Right lobe of liver (tissue), 6 donors: ENCODE measurements around the gene FUT2. TPM values are rescaled to one million over a fixed set of nuclear protein-coding genes. Genes with fewer than 3 reads are reported as not detected.
A peak's percentile ranks its signal among the peaks of the same experiment; 100 is the strongest.

ENCODE experiments used
- ATAC-seq, 4 donors: fragments of 200-7000 bp; cut with Tn5 transposase; one replicate each; pipeline ENCODE4 v1.9.1; 2020; ENCODE audit warnings: mild to moderate bottlenecking in 4 of 4, moderate library complexity in 4 of 4
- DNase-seq, 3 donors: peaks; one replicate each; pipeline ENCODE4 v3.0.0-alpha.2; 2020
- H3K27ac ChIP-seq, 3 donors: fragments of 200-600 bp; one replicate each; pipeline ENCODE4 v1.8.0; 2022
- H3K27me3 ChIP-seq, 2 donors: fragments of 200-600 bp; one replicate each; pipeline ENCODE4 v1.8.0; 2022
- H3K36me3 ChIP-seq, 4 donors: fragments of 200-600 bp; sonication (generic) in 1 of 4; one replicate each; pipeline versions ENCODE4 v1.5.1 to v1.8.0; 2017 to 2022; ENCODE audit warnings: control low read depth in 1 of 4
- H3K4me1 ChIP-seq, 4 donors: fragments of 200-600 bp; sonication (generic) in 1 of 4; one replicate each; pipeline versions ENCODE4 v1.5.1 to v1.8.0; 2017 to 2022; ENCODE audit warnings: control low read depth in 1 of 4
- H3K4me3 ChIP-seq, 3 donors: fragments of 200-600 bp; one replicate each; pipeline ENCODE4 v1.8.0; 2022
- H3K9me3 ChIP-seq, 4 donors: fragments of 200-600 bp; sonication (generic) in 1 of 4; one replicate each; pipeline versions ENCODE4 v1.5.1 to v1.8.0; 2017 to 2022; ENCODE audit warnings: control low read depth in 1 of 4
- POLR2A ChIP-seq: fragments of 450-650 bp; IDR thresholded peaks from one replicate; pipeline ENCODE4 v1.6.1; 2017; ENCODE audit warnings: antibody characterized with exemption, mild to moderate bottlenecking
- WGBS: methylation state at CpG from one replicate; pipeline ENCODE4 v1.1.6; 2018; ENCODE audit warnings: low coverage, low lambda C conversion rate; ENCODE audit not compliant: insufficient coverage; ENCODE audit errors: missing lambda C conversion rate; 5-methylcytosine and 5-hydroxymethylcytosine counted together
- intact Hi-C, 2 donors: fragments of 100-400 bp; cut with DNase I; formaldehyde crosslinking; loops; one replicate each; pipeline versions ENCODE4 v1.11.2 to v1.14.1; 2022
- total RNA-seq, 6 experiments: library from RNA; depleted of rRNA in 2 of 6; stranded (reverse); fragments of >200 nt in 2 of 6; fragmentation: NEBNext Ultra II Directional in 3 of 6; extraction: Animal tissue kit (Norgen Biotek cat#: 25700) in 3 of 6; gene quantifications; one replicate each; pipeline versions ENCODE4 v1.1.0 to v1.2.4, GENCODE V29; 2016 to 2023
- TF ChIP-seq, protein P1 (sequence below), 4 donors: fragments of 200-600 bp in 3 of 4; fragments of 450-650 bp in 1 of 4; IDR thresholded peaks; one replicate each; pipeline versions ENCODE4 v1.5.1 to v1.8.0; 2016 to 2022; ENCODE audit warnings: antibody characterized with exemption in 4 of 4, mild to moderate bottlenecking in 2 of 4
- donor health status: DM: no; HTN: yes; CAD: no.
- donor health status: DM: no; HTN: no; CAD: no.
- donor health status: DM: no; HTN: no; CAD: no.
- donor health status: DM: no; HTN: yes; CAD: no.
- donor health status: DM: no; HTN: yes; CAD: no.

The FUT2 gene
- total RNA-seq, 6 experiments from 2014 or later = 2.6 TPM; not detected in 5

- peak; percentile 7 to 37 (median 18) for ATAC-seq
Observed at GRCh38 chr19:48740164-48740972, 44.6 kb downstream of the FUT2 start, which contains the start of gene RASIP1. RASIP1 (minus strand) TSS chr19:48740610; CDS start chr19:48740282, 328 bp downstream.

GRCh38 chr19:48741129-48741999 lies 45.6 kb downstream of the FUT2 start:
- H3K4me1 ChIP-seq = peaks cover 0 to 5% (median 0%) of the 10 kb centered on the region in 4 donors
- ATAC-seq = peak in 2 of 4 donors; percentile 10 to 13
- intact Hi-C loops = no loop called here
- H3K27me3 ChIP-seq = no peaks in the 10 kb centered on the region
- H3K36me3 ChIP-seq = no peaks in the 10 kb centered on the region
- WGBS = 33% methylated on average over 22 of the region's 35 CpGs
- no peaks in the 10 kb centered on the region for H3K9me3 ChIP-seq
- peak in 1 of 3 donors; percentile 68 for DNase-seq
- no peak overlapping the region for H3K4me3 ChIP-seq
- peak overlapping the region in 2 of 3 donors; percentile 6 to 65 for H3K27ac ChIP-seq
- no peak for TF ChIP-seq POLR2A
- TF ChIP-seq, protein P1, sequence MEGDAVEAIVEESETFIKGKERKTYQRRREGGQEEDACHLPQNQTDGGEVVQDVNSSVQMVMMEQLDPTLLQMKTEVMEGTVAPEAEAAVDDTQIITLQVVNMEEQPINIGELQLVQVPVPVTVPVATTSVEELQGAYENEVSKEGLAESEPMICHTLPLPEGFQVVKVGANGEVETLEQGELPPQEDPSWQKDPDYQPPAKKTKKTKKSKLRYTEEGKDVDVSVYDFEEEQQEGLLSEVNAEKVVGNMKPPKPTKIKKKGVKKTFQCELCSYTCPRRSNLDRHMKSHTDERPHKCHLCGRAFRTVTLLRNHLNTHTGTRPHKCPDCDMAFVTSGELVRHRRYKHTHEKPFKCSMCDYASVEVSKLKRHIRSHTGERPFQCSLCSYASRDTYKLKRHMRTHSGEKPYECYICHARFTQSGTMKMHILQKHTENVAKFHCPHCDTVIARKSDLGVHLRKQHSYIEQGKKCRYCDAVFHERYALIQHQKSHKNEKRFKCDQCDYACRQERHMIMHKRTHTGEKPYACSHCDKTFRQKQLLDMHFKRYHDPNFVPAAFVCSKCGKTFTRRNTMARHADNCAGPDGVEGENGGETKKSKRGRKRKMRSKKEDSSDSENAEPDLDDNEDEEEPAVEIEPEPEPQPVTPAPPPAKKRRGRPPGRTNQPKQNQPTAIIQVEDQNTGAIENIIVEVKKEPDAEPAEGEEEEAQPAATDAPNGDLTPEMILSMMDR (IDR thresholded peaks at IDR 0.05) = no peak

More at GRCh38 chr19:48740164-48740972, 44.6 kb downstream of the FUT2 start, which contains the start of gene RASIP1:
- Histone ChIP-seq H3K27me3 (no peaks in the 10 kb centered on the region), H3K4me3 (peak within 1 kb of the TSS; percentile 47 to 58 (median 54)), H3K27ac (peak within 1 kb of the TSS; percentile 59 to 72 (median 67)), H3K9me3 (no peaks in the 10 kb centered on the region), H3K4me1 (peaks cover 0 to 5% (median 0%) of the 10 kb centered on the region in 4 donors), H3K36me3 (no peaks in the 10 kb centered on the region)
- TF ChIP-seq, protein P1 (IDR thresholded peaks at IDR 0.05) = no peak
- peak; percentile 33 for TF ChIP-seq POLR2A
- 72% methylated on average over 8 of the region's 27 CpGs for WGBS
- DNase-seq = peak in 1 of 3 donors; percentile 79
- intact Hi-C loops = no loop called here

GRCh38 chr19:48742096-48742495 lies 46.3 kb downstream of the FUT2 start:
- H3K4me1 ChIP-seq = peaks cover 0 to 5% (median 0%) of the 10 kb centered on the region in 4 donors
- no peaks in the 10 kb centered on the region for H3K36me3 ChIP-seq
- ATAC-seq (no peak), DNase-seq (no peak)
- H3K27ac ChIP-seq = peak overlapping the region in 1 of 3 donors; percentile 6
- TF ChIP-seq, protein P1 (IDR thresholded peaks at IDR 0.05) = no peak
- TF ChIP-seq POLR2A = no peak
- WGBS = 100% methylated on average over 4 of the region's 11 CpGs
- no peaks in the 10 kb centered on the region for H3K27me3 ChIP-seq
- no peaks in the 10 kb centered on the region for H3K9me3 ChIP-seq
- intact Hi-C loops = no loop called here
- no peak overlapping the region for H3K4me3 ChIP-seq

GRCh38 chr19:48745208-48745995 lies 49.6 kb downstream of the FUT2 start:
- no peaks in the 10 kb centered on the region for H3K9me3 ChIP-seq

More at GRCh38 chr19:48745208-48745995, 49.6 kb downstream of the FUT2 start:
- peak; percentile 45 to 68 (median 58) for ATAC-seq
- intact Hi-C loops = no loop called here
- no peaks in the 10 kb centered on the region for H3K36me3 ChIP-seq
- H3K4me3 ChIP-seq = no peak overlapping the region
- no peaks in the 10 kb centered on the region for H3K4me1 ChIP-seq
- no peak for DNase-seq
- no peak overlapping the region for H3K27ac ChIP-seq
- no peak for TF ChIP-seq POLR2A
- TF ChIP-seq, protein P1 (IDR thresholded peaks at IDR 0.05) = no peak
- H3K27me3 ChIP-seq = no peaks in the 10 kb centered on the region
- WGBS = 24% methylated on average over 31 of the region's 33 CpGs
